Esophagus mucosa (tissue), 1 donor: ENCODE data around the gene ATP23. TPM values are rescaled to one million over a fixed set of nuclear protein-coding genes. Genes with fewer than 3 reads are reported as not detected.
A peak's percentile ranks its signal among the peaks of the same experiment; 100 is the strongest.

ENCODE experiments used
- ATAC-seq: fragments of 200-7000 bp; cut with Tn5 transposase; one replicate; pipeline ENCODE4 v1.9.1; 2020
- total RNA-seq: library from RNA; stranded (reverse); gene quantifications from one replicate; pipeline ENCODE4 v1.2.4, GENCODE V29; 2023
- donor health status: DM: yes; HTN: yes; CAD: no.

ATP23 gene
- total RNA-seq, 1 donor from 2014 or later: 7.6 TPM

- ATAC-seq: no peak
Measured at GRCh38 chr12:57983858-57984505, 42.6 kb downstream of the ATP23 start.

- no peak for ATAC-seq
Measured at GRCh38 chr12:57984629-57985151, 43.3 kb downstream of the ATP23 start.

- ATAC-seq: no peak
Measured at GRCh38 chr12:57985685-57986084, 44.3 kb downstream of the ATP23 start.

- ATAC-seq: no peak
Measured at GRCh38 chr12:57989838-57990237, 48.5 kb downstream of the ATP23 start.

- ATAC-seq: no peak
Measured at GRCh38 chr12:57990241-57990883, 49.0 kb downstream of the ATP23 start.

- no peak for ATAC-seq
Measured at GRCh38 chr12:57992001-57992400, 50.6 kb downstream of the ATP23 start.

- ATAC-seq: no peak
Measured at GRCh38 chr12:57993030-57993429, 51.7 kb downstream of the ATP23 start.

GRCh38 chr12:57993834-57994233 lies 52.5 kb downstream of the ATP23 start:
- ATAC-seq: peak; percentile 55

- no peak for ATAC-seq
Measured at GRCh38 chr12:57996520-57996919, 55.2 kb downstream of the ATP23 start.

GRCh38 chr12:57998251-57998650 lies 56.9 kb downstream of the ATP23 start:
- ATAC-seq: no peak

GRCh38 chr12:58000499-58000898 lies 59.1 kb downstream of the ATP23 start:
- no peak for ATAC-seq

GRCh38 chr12:58007875-58008274 lies 66.5 kb downstream of the ATP23 start:
- no peak for ATAC-seq

GRCh38 chr12:58008634-58009033 lies 67.3 kb downstream of the ATP23 start:
- no peak for ATAC-seq

Other genes with a start within 250 kb of the ATP23 start
- 156 TPM for gene OS9, start 247.4 kb upstream of the ATP23 start, total RNA-seq
- 0.64 TPM for gene AGAP2, start 202.8 kb upstream of the ATP23 start, total RNA-seq
- 22.6 TPM for gene TSPAN31, start 196.5 kb upstream of the ATP23 start, total RNA-seq
- gene CDK4, start 189.3 kb upstream of the ATP23 start, total RNA-seq: 62.3 TPM
- gene MARCHF9, start 186.5 kb upstream of the ATP23 start, total RNA-seq: 5.9 TPM
- 1.6 TPM for gene CYP27B1, start 174.5 kb upstream of the ATP23 start, total RNA-seq
- 20.2 TPM for gene METTL1, start 169.5 kb upstream of the ATP23 start, total RNA-seq
- gene EEF1AKMT3, start 169.0 kb upstream of the ATP23 start, total RNA-seq: 3.4 TPM
- 22.6 TPM for gene TSFM, start 158.8 kb upstream of the ATP23 start, total RNA-seq
- gene AVIL, start 122.8 kb upstream of the ATP23 start, total RNA-seq: 1.7 TPM
- 49.8 TPM for gene CTDSP2, start 94.8 kb upstream of the ATP23 start, total RNA-seq